H1 (cell line): Measurements from ENCODE around the gene ASAP2. TPM values are rescaled to one million over a fixed set of nuclear protein-coding genes. Genes with fewer than 3 reads are reported as not detected.

ENCODE experiments used
- CTCF ChIA-PET: fragments of 300-600 bp; sonication (Branson Sonifier 250); formaldehyde crosslinking; loops from one replicate; lab custom pipeline; 2021; ENCODE audit not compliant: partially characterized antibody; lab: Charles Lee
- POLR2A ChIA-PET: fragments of 300-600 bp; sonication (Branson Sonifier 250); formaldehyde crosslinking; loops from one replicate; lab custom pipeline; 2021; ENCODE audit warnings: inconsistent platforms; ENCODE audit not compliant: partially characterized antibody; lab: Charles Lee
- DNase-seq, 2 experiments: peaks; one replicate each; pipeline versions ENCODE4 v3.0.0 to v3.0.0-alpha.2; 2010 to 2022; ENCODE audit warnings: low spot score in 2 of 2, low read depth in 1 of 2, mixed read lengths in 1 of 2
- FAIRE-seq: peaks from 2 replicates; lab custom pipeline; 2011; peaks lifted over from hg19 to GRCh38; lab: Jason Lieb, UNC
- H2AFZ ChIP-seq: 2 replicates; pipeline ENCODE4 v1.8.1; 2012; ENCODE audit warnings: low read length, inconsistent platforms
- H2AK5ac ChIP-seq: 2 replicates; pipeline ENCODE4 v1.6.1; 2013; ENCODE audit warnings: low read depth, low read length
- H2BK120ac ChIP-seq: replicated peaks from 2 replicates; pipeline ENCODE3; 2013; ENCODE audit warnings: low read depth, low read length, inconsistent platforms
- H2BK12ac ChIP-seq: 2 replicates; pipeline ENCODE4 v1.6.1; 2013; ENCODE audit warnings: low read depth, low read length
- H2BK15ac ChIP-seq: 2 replicates; pipeline ENCODE4 v1.6.1; 2013; ENCODE audit warnings: low read length
- H2BK20ac ChIP-seq: 2 replicates; pipeline ENCODE4 v1.6.1; 2013; ENCODE audit warnings: low read length
- H2BK5ac ChIP-seq: 2 replicates; pipeline ENCODE4 v1.6.1; 2013; ENCODE audit warnings: low read depth, low read length
- H3K14ac ChIP-seq: 2 replicates; pipeline ENCODE4 v1.6.1; 2013; ENCODE audit warnings: inconsistent platforms; ENCODE audit not compliant: insufficient read length
- H3K18ac ChIP-seq: 2 replicates; pipeline ENCODE4 v1.6.1; 2013; ENCODE audit warnings: low read length; ENCODE audit errors: extremely low read depth
- H3K23ac ChIP-seq: 2 replicates; pipeline ENCODE4 v1.6.1; 2013; ENCODE audit warnings: inconsistent platforms; ENCODE audit not compliant: insufficient read length
- H3K23me2 ChIP-seq: 2 replicates; pipeline ENCODE4 v1.6.1; 2013; ENCODE audit warnings: low read depth, low read length
- H3K27ac ChIP-seq: 2 replicates; pipeline ENCODE4 v1.6.1; 2011; ENCODE audit warnings: low read depth, low read length, inconsistent platforms
- H3K27me3 ChIP-seq, 4 experiments: replicated peaks in 1 of 4; 1 replicate in 1 of 4; 2 replicates in 3 of 4; pipeline versions ENCODE4 v1.6.1 to v1.8.1; 2011 to 2013; ENCODE audit warnings: low read length in 3 of 4, mild to moderate bottlenecking in 3 of 4, inconsistent platforms in 2 of 4, mixed read lengths in 2 of 4, moderate library complexity in 1 of 4; ENCODE audit not compliant: control insufficient read depth in 3 of 4, insufficient read depth in 3 of 4; ENCODE audit errors: extremely low read depth in 1 of 4
- H3K36me3 ChIP-seq, 4 experiments: 2 replicates each; pipeline versions ENCODE4 v1.6.1 to v1.8.1; 2011 to 2013; ENCODE audit warnings: mild to moderate bottlenecking in 4 of 4, low read length in 3 of 4, moderate library complexity in 2 of 4, control low read depth in 1 of 4, inconsistent platforms in 1 of 4; ENCODE audit not compliant: insufficient read depth in 4 of 4, control insufficient read depth in 2 of 4
- H3K4ac ChIP-seq: replicated peaks from 2 replicates; pipeline ENCODE3; 2013; ENCODE audit warnings: low read length, low read depth, mixed read lengths, inconsistent platforms; ENCODE audit not compliant: insufficient read length
- H3K4me1 ChIP-seq, 4 experiments: replicated peaks in 1 of 4; 1 replicate in 1 of 4; 2 replicates in 3 of 4; pipeline versions ENCODE4 v1.6.1 to v1.8.1; 2011 to 2013; ENCODE audit warnings: low read length in 3 of 4, inconsistent platforms in 2 of 4, mixed read lengths in 1 of 4; ENCODE audit not compliant: insufficient read depth in 4 of 4, control insufficient read depth in 3 of 4
- H3K4me2 ChIP-seq, 2 experiments: 2 replicates each; pipeline versions ENCODE4 v1.6.1 to v1.8.1; 2011 to 2013; ENCODE audit warnings: low read depth in 2 of 2, low read length in 2 of 2, control low read depth in 1 of 2, inconsistent platforms in 1 of 2, mild to moderate bottlenecking in 1 of 2; ENCODE audit not compliant: insufficient read depth in 1 of 2
- H3K4me3 ChIP-seq, 4 experiments: fragments of 200-600, 300-600 bp in 1 of 4; sonication (generic), shearing (Covaris generic), sonication (Bioruptor Twin) in 1 of 4; 2 replicates each; pipeline versions ENCODE4 v1.5.1 to v1.8.1; 2011 to 2016; ENCODE audit warnings: low read length in 4 of 4, low read depth in 3 of 4, control low read depth in 2 of 4, inconsistent platforms in 2 of 4, mild to moderate bottlenecking in 2 of 4, mixed read lengths in 1 of 4, moderate library complexity in 1 of 4; ENCODE audit not compliant: insufficient read depth in 2 of 4; ENCODE audit errors: extremely low read depth in 1 of 4
- H3K56ac ChIP-seq: replicated peaks from 2 replicates; pipeline ENCODE3; 2013; ENCODE audit warnings: low read depth, mild to moderate bottlenecking, mixed read lengths, low read length, inconsistent platforms; ENCODE audit not compliant: insufficient read length
- H3K79me1 ChIP-seq: 2 replicates; pipeline ENCODE4 v1.6.1; 2013; ENCODE audit warnings: low read depth, low read length, control low read depth
- H3K79me2 ChIP-seq, 2 experiments: 2 replicates each; pipeline versions ENCODE4 v1.6.1 to v1.8.1; 2012 to 2013; ENCODE audit warnings: low read length in 2 of 2, mild to moderate bottlenecking in 2 of 2, inconsistent platforms in 1 of 2; ENCODE audit not compliant: insufficient read depth in 2 of 2, control insufficient read depth in 1 of 2
- H3K9ac ChIP-seq, 4 experiments: replicated peaks in 1 of 4; 1 replicate in 1 of 4; 2 replicates in 3 of 4; pipeline versions ENCODE4 v1.6.1 to v1.8.1; 2011 to 2013; ENCODE audit warnings: low read depth in 3 of 4, low read length in 3 of 4, control low read depth in 2 of 4, mild to moderate bottlenecking in 2 of 4, moderate library complexity in 2 of 4, inconsistent platforms in 1 of 4; ENCODE audit errors: extremely low read depth in 1 of 4
- H3K9me3 ChIP-seq, 2 experiments: 2 replicates each; pipeline versions ENCODE4 v1.6.1 to v1.8.1; 2012 to 2013; ENCODE audit warnings: mild to moderate bottlenecking in 2 of 2, moderate library complexity in 2 of 2, control low read depth in 1 of 2, inconsistent platforms in 1 of 2, low read depth in 1 of 2, low read length in 1 of 2, mixed read lengths in 1 of 2; ENCODE audit not compliant: insufficient read depth in 2 of 2
- H4K20me1 ChIP-seq, 2 experiments: replicated peaks in 1 of 2; 2 replicates each; pipeline versions ENCODE3 to v1.8.1; 2011 to 2013; ENCODE audit warnings: inconsistent platforms in 2 of 2, low read length in 2 of 2, mild to moderate bottlenecking in 1 of 2; ENCODE audit not compliant: insufficient read depth in 2 of 2, control insufficient read depth in 1 of 2
- H4K5ac ChIP-seq: 2 replicates; pipeline ENCODE4 v1.6.1; 2013; ENCODE audit warnings: low read length, low read depth, mixed read lengths, inconsistent platforms; ENCODE audit not compliant: insufficient read length
- H4K8ac ChIP-seq: 2 replicates; pipeline ENCODE4 v1.8.0; 2013; ENCODE audit warnings: mild to moderate bottlenecking, moderate library complexity, low read length, inconsistent platforms; ENCODE audit not compliant: insufficient read depth; ENCODE audit errors: extremely low read depth
- H4K91ac ChIP-seq: replicated peaks from 2 replicates; pipeline ENCODE3; 2013; ENCODE audit warnings: low read length, mixed read lengths, inconsistent platforms; ENCODE audit not compliant: insufficient read length
- TAF1 ChIP-seq: IDR thresholded peaks from 2 replicates; pipeline ENCODE4 v1.6.1; 2011; ENCODE audit warnings: mild to moderate bottlenecking, low read depth, low read length
- WGBS, 2 experiments: shearing (Covaris generic) in 1 of 2; methylation state at CpG; one replicate each; pipeline versions ENCODE4 v1.1.6 to v1.1.7; 2013 to 2015; ENCODE audit warnings: low lambda C conversion rate in 2 of 2, mixed read lengths in 2 of 2, inconsistent platforms in 1 of 2, low coverage in 1 of 2, missing lambda C conversion rate in 1 of 2; ENCODE audit not compliant: insufficient replicate concordance in 2 of 2, insufficient coverage in 1 of 2, insufficient read length in 1 of 2; ENCODE audit errors: extremely low coverage in 1 of 2, missing lambda C conversion rate in 1 of 2; 5-methylcytosine and 5-hydroxymethylcytosine counted together
- polyA plus RNA-seq, 7 experiments: library from polyadenylated mRNA; depleted of rRNA in 3 of 7; stranded (reverse) in 5 of 7; unstranded in 2 of 7; fragments of >200 nt in 5 of 7; fragments of 200-250 nt in 2 of 7; gene quantifications; 1 replicate in 5 of 7; 2 replicates in 1 of 7; 4 replicates in 1 of 7; pipeline versions ENCODE4 v1.2.1 to v1.2.3, GENCODE V29; 2011 to 2013; ENCODE audit warnings: missing spikeins in 2 of 7, mixed read lengths in 2 of 7
- total RNA-seq: library from RNA; stranded (reverse); fragmentation: NEBNext Ultra II Directional; extraction: Animal tissue kit (Norgen Biotek cat#: 25700); gene quantifications from 2 replicates; pipeline ENCODE4 v1.2.1, GENCODE V29; 2021

The ASAP2 gene
- total and polyA plus RNA-seq, 2 of the 8 experiments (the other 6 are each of a cell fraction or from before 2014, with no cell fraction given): 10.2 to 18.7 TPM

DNA sequence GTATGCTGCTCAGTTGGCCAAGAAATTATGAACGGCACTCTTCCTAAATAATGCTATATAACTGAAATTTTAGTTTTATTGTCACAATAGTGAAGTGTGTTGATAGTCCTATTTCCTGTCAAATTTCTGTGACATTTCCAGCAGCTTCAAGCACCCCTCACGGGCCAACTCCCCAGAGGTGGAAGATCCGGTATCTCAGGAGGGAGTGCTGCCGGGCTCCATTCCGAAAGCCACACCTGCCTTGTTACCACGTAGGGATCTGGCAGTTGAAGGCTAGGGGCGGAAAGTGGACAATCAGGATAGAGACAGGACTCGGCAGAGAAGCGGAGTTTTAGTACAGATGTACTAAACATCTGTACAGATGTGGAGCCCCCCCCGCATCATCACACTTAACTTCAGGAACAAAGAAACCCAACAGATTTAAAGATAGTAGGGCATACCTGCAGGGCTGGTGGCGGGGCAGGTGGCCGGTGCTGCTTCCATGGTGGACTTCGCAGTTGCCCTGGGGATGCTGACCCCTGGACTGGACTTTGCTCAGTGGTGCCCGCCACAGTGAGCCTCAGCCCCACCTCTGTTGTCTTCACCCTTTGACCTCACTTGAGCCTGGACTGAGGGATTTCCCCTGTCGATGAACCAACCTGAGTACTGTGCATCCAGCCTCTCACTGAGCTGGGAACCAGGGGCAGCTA, 22.3 kb downstream of the ASAP2 start:
- POLR2A ChIA-PET: interaction anchor here (1.6 kb wide), 1 partner anchor 10 kb away, joined by 4 read pairs; no protein-coding TSS in a partner anchor
- Histone ChIP-seq H3K4me1 (peaks cover 0 to 11% (median 7%) of the 10 kb centered on the region in 4 experiments; a peak in 5 of 7 replicates), H3K4me2 (no peak overlapping the region)

More for the DNA sequence above, 22.3 kb downstream of the ASAP2 start:
- DNase-seq (peak in 1 of 2 experiments; percentile 37), FAIRE-seq (no peak)
- Histone ChIP-seq H3K23ac (no peak overlapping the region), H2BK5ac (no peak overlapping the region), H3K27me3 (no peaks in the 10 kb centered on the region), H3K36me3 (no peaks in the 10 kb centered on the region), H4K5ac (no peak overlapping the region), H2AFZ (no peak overlapping the region), H3K4ac (no peak overlapping the region), H3K27ac (no peak overlapping the region), H2BK20ac (no peak overlapping the region), H2AK5ac (no peak overlapping the region), H3K56ac (no peak overlapping the region), H3K9ac (no peak overlapping the region), H3K79me1 (peaks cover 14% of the 10 kb centered on the region), H2BK12ac (no peak overlapping the region), H3K18ac (no peak overlapping the region), H4K20me1 (peaks cover 15 to 26% of the 10 kb centered on the region in 2 experiments), H4K91ac (no peak overlapping the region), H3K9me3 (no peaks in the 10 kb centered on the region), H3K4me3 (no peak overlapping the region), H2BK120ac (no peak overlapping the region), H2BK15ac (no peak overlapping the region), H3K79me2 (peaks cover 0 to 58% of the 10 kb centered on the region in 2 experiments; a peak in 3 of 4 replicates), H3K23me2 (no peaks in the 10 kb centered on the region), H3K14ac (no peak overlapping the region), H4K8ac (no peak overlapping the region; the same call in 1 of the 2 replicates)
- WGBS, 2 experiments: 88% methylated on average over 12 of the region's 15 CpGs; no CpG with 5 or more reads in 1 of the 2 experiments
- no peak for TF ChIP-seq TAF1
- CTCF ChIA-PET: interaction anchor here (1.6 kb wide), 1 partner anchor 58 kb away, joined by 5 read pairs; no protein-coding TSS in a partner anchor
